HG02973 (cell line): Measurements from ENCODE around the gene TMC6.
A peak's percentile ranks its signal among the peaks of the same experiment; 100 is the strongest.
"Not testable (repeated sequence)": the region's sequence is repeated elsewhere in the genome, so short reads cannot be mapped to it uniquely, and the experiment has no call there.

Source experiments
- ATAC-seq: cut with Tn5 transposase; IDR thresholded peaks from one replicate; pipeline ENCODE4 v1.9.1; 2021; ENCODE audit warnings: moderate library complexity; ENCODE audit not compliant: unreplicated experiment

Gene TMC6

DNA sequence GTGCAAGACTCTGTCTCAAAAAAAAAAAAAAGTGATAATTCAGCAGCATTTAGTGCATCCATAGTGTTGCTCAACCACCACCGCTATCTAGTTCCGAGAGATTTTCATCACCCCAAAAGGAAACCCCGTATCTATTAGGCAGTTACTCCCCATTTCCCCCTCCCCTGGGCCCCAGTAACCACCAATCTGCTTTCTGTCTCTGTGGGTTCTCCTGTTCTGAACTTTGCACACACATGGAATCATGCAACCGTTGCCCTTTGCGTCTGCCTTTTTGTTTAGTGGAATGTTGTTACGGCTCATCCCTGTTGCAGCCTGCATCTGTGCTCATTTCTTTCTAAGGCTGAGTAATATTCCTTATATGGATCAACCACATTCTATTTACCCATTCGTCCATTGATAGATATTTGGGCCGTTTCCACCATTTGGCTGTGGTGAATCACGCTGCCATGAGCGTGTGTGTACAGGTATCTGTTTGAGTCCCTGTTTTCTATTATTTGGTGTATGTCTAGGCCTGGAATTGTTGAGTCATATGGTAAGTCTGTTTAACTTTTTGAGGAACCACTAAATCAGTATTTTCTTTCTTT, 31.1 kb upstream of the TMC6 start:
- no peak for ATAC-seq

DNA sequence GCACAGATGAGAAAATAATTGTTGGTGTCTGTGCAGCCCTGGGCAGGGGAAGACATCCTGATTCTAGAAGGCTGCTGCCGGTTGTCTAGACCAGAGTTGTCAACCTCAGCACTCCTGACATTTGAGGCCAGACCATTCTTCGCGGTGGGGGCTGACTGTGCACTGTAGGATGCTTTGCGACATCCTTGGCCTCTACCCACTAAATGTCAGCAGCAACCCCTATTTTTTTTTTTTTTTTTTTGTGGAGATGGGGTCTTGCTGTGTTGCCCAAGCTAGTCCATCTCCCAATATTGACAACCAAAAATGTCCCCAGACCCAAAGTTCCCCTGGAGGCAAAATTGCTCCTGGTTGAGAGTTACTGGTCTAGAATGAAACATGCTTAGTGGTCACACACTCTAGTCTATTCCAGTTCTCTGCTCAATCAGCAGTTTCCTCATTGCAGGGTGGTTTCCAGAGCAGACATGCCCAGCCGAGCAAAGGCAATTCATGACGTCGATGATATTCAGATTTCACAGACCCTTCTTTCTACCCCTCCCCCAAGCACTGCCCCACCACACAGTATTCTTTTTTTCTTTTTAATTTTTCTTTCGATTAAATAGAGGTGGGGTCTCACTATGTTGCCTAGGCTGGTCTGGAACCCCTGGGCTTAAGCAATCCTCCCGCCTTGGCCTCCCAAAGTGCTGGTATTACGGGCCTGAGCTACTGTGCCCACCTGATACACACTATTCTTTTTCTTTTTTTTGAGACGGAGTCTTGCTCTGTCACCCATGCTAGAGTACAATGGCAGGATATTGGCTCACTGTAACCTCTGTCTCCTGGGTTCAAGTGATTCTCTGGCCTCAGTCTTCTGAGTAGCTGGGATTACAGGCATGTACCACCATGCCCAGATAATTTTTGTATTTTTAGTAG, 26.6 kb upstream of the TMC6 start:
- ATAC-seq = peak; percentile 42

DNA sequence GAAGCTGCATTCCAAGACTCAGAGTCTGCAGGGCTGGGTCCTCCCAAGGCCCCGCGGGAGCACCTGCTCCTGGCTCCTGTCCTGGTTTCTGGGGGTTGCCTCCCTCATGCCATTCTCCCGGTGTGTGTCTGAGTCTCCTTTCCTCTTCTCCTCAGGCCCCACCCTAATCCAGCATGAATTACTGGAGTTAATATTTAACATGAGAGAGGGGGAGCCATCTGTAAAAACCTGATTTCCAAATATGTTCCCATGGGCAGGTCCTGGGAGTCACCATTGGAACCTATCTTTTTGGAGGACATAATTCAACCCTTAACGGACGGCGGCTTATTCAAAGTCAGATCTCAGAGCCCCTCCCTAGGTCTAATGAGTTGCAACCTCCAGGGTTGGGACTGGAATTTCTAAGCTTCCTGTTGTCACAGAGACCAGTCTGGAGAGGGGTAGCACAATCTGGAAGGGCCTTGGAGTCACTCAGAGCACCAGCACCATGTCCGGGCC, 23.0 kb upstream of the TMC6 start:
- ATAC-seq = no peak

DNA sequence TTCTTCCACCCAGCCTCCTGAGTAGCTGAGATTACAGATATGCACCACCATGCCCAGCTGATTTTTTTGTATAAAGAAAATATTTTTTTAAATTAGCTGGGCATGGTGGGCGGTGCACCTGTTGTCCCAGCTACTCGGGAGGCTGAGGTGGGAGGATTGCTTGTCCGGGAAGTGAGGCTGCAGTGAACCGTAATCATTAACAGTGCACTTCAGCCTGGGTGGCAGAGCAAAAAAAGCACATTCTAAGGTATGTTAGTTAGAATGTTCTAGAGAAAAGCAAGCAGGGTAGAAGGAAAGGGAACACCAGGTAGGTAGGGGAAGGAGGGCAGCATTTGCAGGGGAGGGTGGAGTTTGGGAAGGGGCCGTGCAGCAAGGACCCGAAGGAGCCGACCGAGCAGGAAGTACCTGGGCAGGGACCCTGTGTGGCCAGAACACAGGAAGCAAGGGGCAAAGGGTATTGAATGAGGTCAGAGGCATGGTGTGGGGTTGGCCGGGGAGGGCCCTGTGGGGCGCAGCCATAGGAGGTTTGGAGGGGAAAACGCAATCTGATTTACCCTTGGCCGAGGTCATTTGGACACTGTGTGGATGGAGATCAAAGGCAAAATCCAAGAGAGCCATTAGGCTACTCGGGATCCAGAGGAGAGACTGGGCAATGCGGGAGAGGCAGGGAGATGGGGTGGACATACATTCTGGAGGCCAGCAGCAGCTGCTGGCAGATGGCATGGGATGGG, 19.9 kb upstream of the TMC6 start:
- no peak for ATAC-seq

DNA sequence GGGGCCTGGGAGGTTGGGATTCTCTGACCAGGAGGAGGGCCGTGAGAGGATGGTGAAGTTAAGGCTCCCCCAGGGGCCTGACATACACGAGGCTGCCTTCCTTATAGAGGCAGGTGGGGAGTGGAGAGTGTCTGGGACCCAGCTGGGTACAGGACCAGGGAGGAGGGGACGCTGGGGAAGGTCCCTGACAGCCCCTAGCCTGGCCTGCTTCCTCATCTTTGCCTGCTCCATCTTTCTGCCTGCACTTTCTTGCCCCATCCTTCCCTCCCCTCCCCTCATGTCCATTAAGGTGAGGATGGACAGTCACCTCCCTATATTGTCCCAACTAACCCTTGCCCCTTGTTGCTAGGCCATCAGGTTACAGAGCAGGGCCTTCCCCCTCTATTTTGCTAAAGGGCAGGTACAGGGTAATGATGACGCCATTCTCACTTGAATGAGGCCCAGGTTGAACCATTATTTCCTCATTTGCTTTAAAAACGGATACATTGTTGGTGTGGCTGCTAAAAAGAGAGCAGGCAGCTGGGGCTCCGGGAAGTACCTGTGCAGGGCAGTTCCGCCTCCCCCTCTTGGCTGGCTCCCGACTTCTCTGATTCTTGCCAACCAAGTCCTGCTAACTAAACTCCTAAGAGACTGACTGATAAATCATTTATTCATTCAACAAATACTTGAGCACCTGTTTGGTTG, 18.9 kb upstream of the TMC6 start:
- peak; percentile 38 for ATAC-seq

DNA sequence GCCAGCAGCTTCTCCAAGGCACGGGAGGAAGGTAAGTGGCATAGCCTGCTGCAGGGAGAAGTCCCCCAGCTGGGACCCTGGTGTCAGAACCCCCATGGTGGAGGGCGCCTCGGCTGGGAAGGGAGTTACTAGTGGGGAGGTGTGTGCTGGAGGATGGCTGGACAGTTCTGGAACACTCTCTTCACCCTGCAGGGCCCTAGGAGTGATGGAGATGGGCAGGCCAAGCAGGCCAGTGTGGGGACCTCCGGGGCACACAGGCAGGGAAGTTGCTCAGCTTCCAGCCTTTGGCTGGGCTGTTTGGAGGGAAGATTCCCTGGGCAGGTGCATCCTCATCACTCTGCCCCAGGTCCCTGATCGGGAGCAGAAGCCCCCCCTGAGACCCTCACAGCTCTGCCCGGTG, 18.3 kb upstream of the TMC6 start:
- ATAC-seq = peak; percentile 3

DNA sequence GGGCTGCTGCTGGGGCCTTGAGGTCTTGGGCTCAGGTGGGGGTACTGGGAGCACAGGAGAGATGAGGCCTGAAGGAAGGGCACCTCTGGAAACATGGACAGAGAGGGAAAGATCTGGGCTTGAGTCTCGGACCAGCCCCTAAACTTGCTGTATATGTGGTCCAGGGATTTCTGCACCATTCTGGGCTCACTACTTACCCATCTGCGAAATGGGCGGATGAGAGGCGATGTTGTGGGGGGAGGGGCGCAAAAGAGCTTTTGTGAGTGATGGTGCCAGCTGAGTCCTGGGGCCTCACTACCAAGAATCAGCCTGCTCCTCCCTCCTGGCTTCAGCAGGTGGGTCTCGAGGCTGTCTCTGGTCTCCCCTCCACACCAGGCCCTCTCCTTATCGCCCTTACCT, 17.9 kb upstream of the TMC6 start:
- no peak for ATAC-seq

DNA sequence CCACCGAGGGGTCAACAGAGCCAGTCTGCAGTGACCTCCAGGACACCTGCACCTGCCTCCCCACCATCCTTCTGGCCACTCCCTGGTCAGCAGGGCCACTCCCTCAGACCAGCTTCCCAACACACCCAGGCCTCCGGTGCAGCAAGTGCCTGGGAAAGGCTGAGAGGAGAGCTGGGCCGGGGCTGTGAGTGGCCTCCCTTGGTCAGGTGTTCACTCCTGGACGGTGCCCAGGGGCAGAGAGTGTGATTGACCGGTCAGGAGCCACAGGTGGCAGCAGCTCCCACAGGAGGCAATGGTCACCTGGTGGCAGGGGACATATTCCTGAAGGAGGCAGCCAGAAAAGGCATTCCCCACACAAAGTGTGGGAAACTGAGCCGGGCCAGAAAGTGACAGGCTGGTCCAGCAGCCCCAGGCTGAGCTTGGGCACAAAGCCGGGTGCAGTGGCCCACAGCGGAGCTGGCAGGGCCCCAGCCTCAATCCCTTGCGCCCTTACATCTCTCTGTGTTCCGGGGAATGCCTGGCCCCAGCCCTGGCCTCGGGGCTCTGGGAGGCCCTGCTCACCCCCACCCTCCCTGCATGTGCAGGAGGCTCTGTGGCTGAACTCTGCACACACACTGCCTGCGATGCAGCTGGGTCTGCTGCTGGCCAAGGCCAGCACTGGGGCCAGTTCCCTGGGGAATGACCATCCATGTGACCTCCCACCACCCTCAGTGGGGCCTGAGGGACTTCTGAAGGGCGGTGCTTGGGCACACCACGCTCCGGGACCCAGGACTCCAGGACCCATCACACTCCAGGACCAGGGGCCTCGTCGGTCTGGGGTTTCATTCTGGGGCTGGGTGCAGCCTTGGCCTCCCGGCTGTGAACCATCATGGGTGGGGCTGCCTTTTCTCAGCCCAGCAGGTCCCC, 16.4 kb upstream of the TMC6 start:
- ATAC-seq = no peak

DNA sequence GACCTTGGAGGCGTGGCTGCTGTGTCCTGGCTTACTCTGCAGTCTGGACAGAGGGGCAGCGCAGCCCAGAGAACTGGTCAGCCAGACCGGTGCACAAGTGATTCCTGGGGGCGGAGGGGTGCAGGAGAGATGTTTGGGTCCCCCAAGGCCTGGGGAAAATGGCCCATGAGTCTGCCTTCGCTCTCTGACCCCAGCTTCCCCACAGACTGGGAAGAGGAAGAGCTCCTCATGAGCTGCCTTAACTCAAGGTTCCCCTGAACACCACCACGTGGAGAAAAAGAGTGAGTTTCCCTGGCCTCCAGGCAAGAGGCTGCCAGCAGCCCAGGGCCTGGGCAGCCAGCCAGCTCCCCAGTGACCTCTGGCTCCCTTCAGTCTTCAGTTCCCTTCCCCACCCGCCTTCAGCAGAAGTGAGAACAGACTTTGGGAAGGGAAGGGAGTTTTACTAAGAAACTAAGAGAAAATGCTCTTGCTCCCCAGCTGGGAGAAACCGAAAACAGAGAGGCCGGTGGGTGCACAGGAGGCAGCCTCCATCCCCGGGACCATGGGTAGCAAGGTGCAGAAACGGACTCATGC, 15.7 kb upstream of the TMC6 start:
- ATAC-seq = no peak

DNA sequence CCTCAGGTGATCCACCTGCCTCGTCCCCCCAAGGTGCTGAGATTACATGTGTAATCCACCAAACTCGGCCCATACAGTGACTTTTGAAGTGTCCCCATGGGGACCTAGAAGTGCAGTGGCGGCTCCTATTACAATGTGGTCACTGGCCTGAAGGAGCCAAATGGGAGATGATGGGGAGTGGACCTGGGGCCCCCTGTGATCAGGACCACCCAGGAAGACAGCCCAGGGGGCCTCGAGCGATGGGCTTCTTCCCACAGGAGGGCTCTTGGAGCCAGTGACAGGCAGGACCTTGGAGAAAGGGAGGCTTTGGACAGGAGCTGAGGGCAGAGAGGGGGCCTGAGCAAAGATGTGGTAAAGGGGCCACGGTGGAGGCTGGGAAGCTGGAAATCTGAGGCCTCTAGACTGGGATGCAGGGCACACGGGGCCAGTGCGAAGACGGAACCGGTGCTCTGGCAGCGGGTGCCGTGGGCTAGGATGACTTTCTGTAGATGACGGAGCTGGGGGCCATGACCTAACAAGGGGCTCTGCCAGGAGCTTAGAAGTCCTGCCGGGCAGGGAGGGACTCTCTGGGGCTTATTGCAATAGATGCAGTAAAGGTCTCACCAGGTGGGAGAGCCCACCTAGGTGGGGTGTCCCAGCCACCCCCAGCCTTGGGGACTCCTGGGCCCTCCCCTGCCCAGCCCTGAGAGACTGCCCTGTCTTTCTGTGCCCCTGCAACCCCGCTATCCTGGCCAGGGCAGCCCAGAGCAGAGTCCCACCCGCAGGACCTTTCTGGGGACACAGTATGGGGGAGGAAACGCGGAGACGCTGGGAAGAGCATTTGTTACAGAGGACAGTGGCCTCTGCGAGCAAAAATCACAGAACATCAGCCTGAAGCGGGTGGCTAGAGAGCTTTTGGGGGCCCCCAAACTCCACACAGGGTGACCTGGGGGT, 14.9 kb upstream of the TMC6 start:
- ATAC-seq = no peak

DNA sequence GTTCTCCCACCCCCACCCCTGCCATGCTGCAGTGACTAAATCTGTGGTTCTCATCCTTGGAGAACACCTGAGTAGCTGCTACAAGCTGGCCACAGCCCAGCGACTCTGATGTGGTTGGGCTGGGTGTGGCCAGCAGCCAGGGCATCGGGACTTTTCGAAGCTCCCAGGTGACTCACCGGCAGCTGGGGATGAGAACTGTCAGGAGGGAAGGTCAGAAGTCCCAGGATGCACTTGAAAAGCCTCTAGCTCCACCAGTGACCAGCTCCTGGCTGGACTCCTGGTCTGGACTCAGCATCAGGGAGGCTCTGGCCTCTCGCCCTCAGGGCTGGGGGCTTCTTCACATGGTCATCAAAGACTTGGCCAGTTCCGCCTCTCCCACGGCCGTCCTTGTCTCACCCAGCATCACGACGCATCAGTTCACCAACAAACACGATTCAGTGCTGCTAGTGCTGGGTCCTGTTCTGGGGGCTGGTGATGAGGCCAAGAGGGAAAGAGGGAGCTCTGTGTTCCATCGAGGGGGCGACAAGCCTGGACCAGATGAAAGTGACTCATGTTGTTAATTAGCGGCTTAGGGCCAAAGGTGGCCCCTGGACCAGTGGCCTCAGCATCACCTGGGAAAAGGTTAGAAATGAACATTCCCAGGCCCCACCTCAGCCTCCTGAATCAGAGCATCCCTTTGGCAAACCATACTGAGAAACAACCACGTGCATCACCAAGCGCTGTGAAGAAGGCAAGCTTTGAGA, 13.7 kb upstream of the TMC6 start:
- no peak for ATAC-seq

DNA sequence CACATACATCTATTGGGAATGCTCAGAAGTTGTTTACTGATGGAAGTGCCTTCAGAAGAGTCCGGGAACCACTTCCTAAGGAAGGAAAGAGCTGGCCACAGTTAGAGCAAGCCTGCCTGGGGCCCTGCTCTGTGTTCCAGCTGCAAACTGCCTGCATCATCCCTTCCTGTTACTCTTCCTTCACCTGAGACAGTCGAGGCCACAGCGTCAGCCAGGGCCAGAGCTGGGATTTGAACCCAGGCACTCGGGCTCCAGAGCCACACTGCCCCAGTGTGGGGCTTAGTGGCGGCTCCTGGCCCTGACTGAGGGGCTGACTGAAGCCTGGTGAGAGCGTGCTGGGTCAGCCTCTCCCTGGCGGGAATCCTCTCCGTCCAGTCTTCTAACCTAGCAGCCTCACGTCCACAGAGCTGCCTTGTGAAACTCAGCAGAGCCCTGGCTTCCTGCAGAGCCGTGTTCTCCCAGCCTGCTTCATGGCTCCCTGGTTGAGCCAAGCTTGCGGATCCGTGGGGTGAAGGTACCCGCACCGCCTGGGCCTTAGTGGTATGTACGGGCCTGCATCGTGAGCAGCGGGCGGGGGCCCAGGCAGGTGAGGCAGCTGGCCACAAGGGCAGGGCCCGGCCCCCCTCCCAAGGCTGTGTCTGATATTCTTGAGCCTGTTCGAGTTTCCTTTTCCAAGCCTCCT, 13.0 kb upstream of the TMC6 start:
- no peak for ATAC-seq

DNA sequence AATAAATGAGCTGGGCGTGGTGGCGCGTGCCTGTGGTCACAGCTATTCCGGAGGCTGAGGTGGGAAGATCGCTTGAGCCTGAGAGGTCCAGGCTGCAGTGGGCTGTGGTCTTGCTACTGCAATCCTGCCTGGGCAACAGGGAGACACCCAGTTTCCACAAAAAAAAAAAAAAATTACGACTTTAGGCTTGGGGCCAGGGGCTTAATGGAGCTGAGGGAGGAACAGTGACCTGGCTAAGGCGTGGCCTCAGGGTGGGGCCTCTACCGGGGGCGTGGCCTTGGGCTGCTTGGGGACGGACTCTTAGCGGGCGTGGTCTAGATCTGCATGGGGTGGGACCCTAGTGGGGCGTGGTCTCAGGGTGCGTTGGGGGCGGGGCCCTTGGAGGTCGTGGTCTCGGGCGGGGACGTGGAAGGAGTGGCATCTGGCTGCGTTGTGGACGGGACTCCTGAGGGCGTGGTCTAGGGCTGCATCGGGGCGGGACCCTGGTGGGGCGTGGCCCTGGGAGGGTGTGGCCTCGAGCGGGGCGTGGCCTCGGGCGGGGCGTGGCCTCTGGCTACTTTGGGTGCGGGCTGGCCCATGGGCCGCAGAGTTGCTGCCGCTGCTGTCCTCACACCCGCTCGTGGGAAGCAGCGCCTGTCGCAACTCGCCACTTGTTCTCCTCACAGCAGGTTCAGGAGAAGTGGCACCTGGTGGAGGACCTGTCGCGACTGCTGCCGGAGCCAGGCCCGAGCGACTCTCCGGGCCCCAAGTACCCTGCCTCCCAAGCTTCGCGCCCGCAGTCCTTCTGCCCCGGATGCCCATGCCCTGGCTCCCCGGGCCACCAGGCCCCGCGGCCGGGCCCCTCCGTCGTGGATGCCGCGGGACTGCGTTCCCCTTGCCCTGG, 11.9 kb upstream of the TMC6 start:
- ATAC-seq = peak; percentile 67

DNA sequence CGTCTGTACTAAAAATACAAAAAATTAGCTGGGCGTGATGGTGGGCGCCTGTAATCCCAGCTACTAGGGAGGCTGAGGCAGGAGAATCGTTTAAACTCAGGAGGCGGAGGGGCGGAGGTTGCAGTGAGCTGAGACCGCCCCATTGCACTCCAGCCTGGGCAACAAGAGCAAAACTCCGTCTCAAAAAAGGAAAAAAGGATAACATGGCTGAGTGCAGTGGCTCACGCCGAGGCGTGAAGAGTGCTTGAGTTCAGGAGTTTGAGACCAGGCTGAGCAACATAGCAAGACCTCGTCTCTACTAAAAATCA, 11.3 kb upstream of the TMC6 start:
- not testable (repeated sequence) for ATAC-seq

DNA sequence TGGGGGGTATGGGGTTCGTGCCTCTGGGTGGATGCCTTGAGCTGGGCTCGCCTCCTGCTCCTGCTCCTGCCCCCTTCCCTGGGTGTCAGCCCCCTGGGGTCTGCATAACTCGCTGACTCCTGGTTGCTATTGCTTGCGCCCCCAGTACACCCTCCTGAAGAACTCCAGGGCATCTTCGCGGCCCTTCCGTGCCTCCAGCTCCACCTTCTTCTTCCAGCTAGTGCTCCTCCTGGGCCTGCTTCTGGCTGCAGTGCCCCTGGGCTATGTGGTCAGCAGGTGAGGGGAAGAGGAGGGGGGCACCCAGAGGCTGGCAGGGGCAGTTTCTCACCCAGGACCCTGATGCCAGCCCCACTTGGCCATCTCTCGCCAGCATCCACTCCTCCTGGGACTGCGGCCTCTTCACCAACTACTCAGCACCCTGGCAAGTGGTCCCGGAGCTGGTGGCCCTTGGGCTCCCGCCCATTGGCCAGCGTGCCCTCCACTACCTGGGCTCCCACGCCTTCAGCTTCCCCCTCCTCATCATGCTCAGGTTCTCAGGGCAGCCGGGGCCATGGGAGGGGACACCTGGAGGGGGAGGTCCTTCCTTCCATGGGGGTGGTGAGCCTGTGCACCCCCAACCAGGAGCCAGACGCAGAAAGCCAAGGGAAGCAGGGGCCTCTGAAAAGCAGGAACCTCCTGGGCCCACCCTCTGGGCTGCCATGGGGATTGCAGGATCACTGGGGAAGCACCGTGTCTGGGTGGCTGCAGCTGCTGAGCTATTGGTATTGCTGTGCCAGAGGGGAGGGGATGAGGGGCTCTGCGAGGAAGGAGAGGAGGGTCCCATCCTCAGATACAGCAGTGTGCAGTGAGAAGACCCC, 9.9 kb upstream of the TMC6 start:
- ATAC-seq = no peak
